ENCODE results near the gene MAGI2. TPM values are rescaled to one million over a fixed set of nuclear protein-coding genes. Genes with fewer than 3 reads are reported as not detected.
A peak's percentile ranks its signal among the peaks of the same experiment; 100 is the strongest.

The MAGI2 gene
- total RNA-seq, 1 donor from 2014 or later: 5.4 TPM

- Histone ChIP-seq H4K20me1 (ENCODE audit: insufficient read depth, low read length) (no peaks in the 10 kb centered on the region), H3K4me2 (ENCODE audit: low read length) (no peak overlapping the region), H3K27me3 (ENCODE audit: insufficient read depth, low read length) (no peaks in the 10 kb centered on the region), H3K9me3 (ENCODE audit: insufficient read depth, low read depth, low read length) (no peaks in the 10 kb centered on the region), H3K4me1 (ENCODE audit: insufficient read depth, low read length) (no peaks in the 10 kb centered on the region), H3K36me3 (ENCODE audit: insufficient read depth, low read length) (no peaks in the 10 kb centered on the region), H3K79me2 (ENCODE audit: insufficient read depth, low read length) (no peaks in the 10 kb centered on the region), H2AFZ (ENCODE audit: low read depth, low read length) (no peak overlapping the region), H3K9ac (ENCODE audit: low read length) (no peak overlapping the region), H3K27ac (ENCODE audit: low read depth, low read length) (no peak overlapping the region), H3K4me3 (ENCODE audit: insufficient read depth, low read depth, low read length) (no peak overlapping the region)
- H3K4me1 Mint-ChIP-seq (ENCODE audit: low read depth, unreplicated experiment): peaks cover 6% of the 10 kb centered on the region
- no peak overlapping the region for H3K27ac Mint-ChIP-seq (ENCODE audit: unreplicated experiment)
- H3K27me3 Mint-ChIP-seq (ENCODE audit: low read depth, unreplicated experiment): no peaks in the 10 kb centered on the region
- TF ChIP-seq, protein P1, sequence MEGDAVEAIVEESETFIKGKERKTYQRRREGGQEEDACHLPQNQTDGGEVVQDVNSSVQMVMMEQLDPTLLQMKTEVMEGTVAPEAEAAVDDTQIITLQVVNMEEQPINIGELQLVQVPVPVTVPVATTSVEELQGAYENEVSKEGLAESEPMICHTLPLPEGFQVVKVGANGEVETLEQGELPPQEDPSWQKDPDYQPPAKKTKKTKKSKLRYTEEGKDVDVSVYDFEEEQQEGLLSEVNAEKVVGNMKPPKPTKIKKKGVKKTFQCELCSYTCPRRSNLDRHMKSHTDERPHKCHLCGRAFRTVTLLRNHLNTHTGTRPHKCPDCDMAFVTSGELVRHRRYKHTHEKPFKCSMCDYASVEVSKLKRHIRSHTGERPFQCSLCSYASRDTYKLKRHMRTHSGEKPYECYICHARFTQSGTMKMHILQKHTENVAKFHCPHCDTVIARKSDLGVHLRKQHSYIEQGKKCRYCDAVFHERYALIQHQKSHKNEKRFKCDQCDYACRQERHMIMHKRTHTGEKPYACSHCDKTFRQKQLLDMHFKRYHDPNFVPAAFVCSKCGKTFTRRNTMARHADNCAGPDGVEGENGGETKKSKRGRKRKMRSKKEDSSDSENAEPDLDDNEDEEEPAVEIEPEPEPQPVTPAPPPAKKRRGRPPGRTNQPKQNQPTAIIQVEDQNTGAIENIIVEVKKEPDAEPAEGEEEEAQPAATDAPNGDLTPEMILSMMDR (IDR thresholded peaks at IDR 0.05; ENCODE audit: insufficient read depth, low read depth, low read length): no peak
- no peak for TF ChIP-seq EZH2 (IDR thresholded peaks at IDR 0.05; ENCODE audit: insufficient read depth, low read length)
- peak; percentile 56 for FAIRE-seq
- DNase-seq (ENCODE audit: low read depth): no peak
- no peak overlapping the region for H3K4me3 Mint-ChIP-seq (ENCODE audit: unreplicated experiment)
- H3K36me3 Mint-ChIP-seq (ENCODE audit: low read depth, unreplicated experiment): no peaks in the 10 kb centered on the region
- peaks cover 4% of the 10 kb centered on the region for H3K9me3 Mint-ChIP-seq (ENCODE audit: unreplicated experiment)
Observed at GRCh38 chr7:78638364-78638763, 815.1 kb downstream of the MAGI2 start.

DNA sequence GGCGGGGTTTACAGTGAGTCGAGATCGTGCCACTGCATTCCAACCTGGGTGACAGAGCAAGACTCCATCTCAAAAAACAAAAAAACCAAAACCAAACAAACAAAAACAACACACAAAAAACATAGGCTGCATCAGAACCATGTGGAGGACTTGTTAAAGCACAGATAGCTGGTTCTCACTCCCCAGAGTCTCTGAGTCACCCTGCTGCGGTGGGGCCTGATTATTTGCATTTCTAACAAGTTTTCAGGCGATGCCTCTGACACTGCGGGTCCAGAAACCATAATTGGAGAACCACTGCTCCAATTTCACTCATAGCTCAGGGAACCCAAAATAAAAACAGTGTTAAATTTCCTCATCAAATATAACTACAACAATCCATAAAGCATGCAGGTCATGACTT, 816.7 kb downstream of the MAGI2 start:
- Histone ChIP-seq H3K4me3 (ENCODE audit: insufficient read depth, low read depth, low read length) (no peak overlapping the region), H3K4me1 (ENCODE audit: insufficient read depth, low read length) (no peaks in the 10 kb centered on the region), H2AFZ (ENCODE audit: low read depth, low read length) (no peak overlapping the region), H4K20me1 (ENCODE audit: insufficient read depth, low read length) (no peaks in the 10 kb centered on the region), H3K4me2 (ENCODE audit: low read length) (no peak overlapping the region), H3K9me3 (ENCODE audit: insufficient read depth, low read depth, low read length) (no peaks in the 10 kb centered on the region), H3K9ac (ENCODE audit: low read length) (no peak overlapping the region), H3K27me3 (ENCODE audit: insufficient read depth, low read length) (no peaks in the 10 kb centered on the region), H3K79me2 (ENCODE audit: insufficient read depth, low read length) (no peaks in the 10 kb centered on the region), H3K27ac (ENCODE audit: low read depth, low read length) (no peak overlapping the region), H3K36me3 (ENCODE audit: insufficient read depth, low read length) (no peaks in the 10 kb centered on the region)
- no peaks in the 10 kb centered on the region for H3K27me3 Mint-ChIP-seq (ENCODE audit: low read depth, unreplicated experiment)
- H3K4me1 Mint-ChIP-seq (ENCODE audit: low read depth, unreplicated experiment): peaks cover 6% of the 10 kb centered on the region
- H3K4me3 Mint-ChIP-seq (ENCODE audit: unreplicated experiment): no peak overlapping the region
- no peaks in the 10 kb centered on the region for H3K36me3 Mint-ChIP-seq (ENCODE audit: low read depth, unreplicated experiment)
- FAIRE-seq: no peak
- H3K27ac Mint-ChIP-seq (ENCODE audit: unreplicated experiment): no peak overlapping the region
- TF ChIP-seq, protein P1 (IDR thresholded peaks at IDR 0.05; ENCODE audit: insufficient read depth, low read depth, low read length): no peak
- no peak for TF ChIP-seq EZH2 (IDR thresholded peaks at IDR 0.05; ENCODE audit: insufficient read depth, low read length)
- H3K9me3 Mint-ChIP-seq (ENCODE audit: unreplicated experiment): peaks cover 4% of the 10 kb centered on the region
- no peak for DNase-seq (ENCODE audit: low read depth)

DNA sequence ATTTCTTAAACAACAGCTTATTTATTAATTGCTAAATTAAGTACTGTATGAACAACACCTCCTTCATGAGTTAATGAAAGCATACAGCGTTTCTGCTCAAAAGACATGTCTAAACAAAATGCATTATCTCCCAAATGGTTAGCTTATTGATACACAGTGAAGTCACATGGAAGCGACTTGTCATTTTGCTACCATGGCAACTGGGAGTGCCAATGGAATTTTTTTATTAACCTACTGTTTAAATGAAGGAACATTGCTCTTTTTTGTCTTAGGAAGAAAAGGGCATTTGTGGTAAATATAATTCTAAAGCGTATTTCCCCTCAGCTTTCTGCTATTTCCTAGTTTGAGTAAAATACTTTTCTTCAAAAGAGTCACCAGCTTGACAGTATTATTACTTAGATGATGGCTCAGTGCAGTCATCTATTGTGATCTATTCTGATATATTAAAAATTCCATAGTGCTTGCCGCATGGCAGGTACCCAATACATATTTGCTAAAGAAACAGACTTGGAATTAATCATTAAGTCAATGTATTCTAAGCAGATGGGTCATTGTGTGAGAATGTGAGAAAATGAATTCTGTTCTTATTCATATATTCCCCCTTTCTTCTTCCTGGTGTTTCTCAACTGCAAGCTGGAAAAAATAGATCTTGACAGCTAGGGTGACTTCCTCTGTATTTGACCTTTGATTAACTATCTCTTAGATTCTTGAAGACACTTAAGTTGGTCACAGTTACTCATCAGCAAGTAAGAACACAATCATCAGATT, 818.3 kb downstream of the MAGI2 start:
- Histone ChIP-seq H4K20me1 (ENCODE audit: insufficient read depth, low read length) (no peaks in the 10 kb centered on the region), H3K9me3 (ENCODE audit: insufficient read depth, low read depth, low read length) (no peaks in the 10 kb centered on the region), H3K79me2 (ENCODE audit: insufficient read depth, low read length) (no peaks in the 10 kb centered on the region), H3K4me2 (ENCODE audit: low read length) (no peak overlapping the region), H3K27ac (ENCODE audit: low read depth, low read length) (no peak overlapping the region), H3K36me3 (ENCODE audit: insufficient read depth, low read length) (no peaks in the 10 kb centered on the region), H2AFZ (ENCODE audit: low read depth, low read length) (no peak overlapping the region), H3K9ac (ENCODE audit: low read length) (no peak overlapping the region), H3K4me3 (ENCODE audit: insufficient read depth, low read depth, low read length) (no peak overlapping the region), H3K27me3 (ENCODE audit: insufficient read depth, low read length) (no peaks in the 10 kb centered on the region), H3K4me1 (ENCODE audit: insufficient read depth, low read length) (no peaks in the 10 kb centered on the region)
- H3K4me1 Mint-ChIP-seq (ENCODE audit: low read depth, unreplicated experiment): peaks cover 6% of the 10 kb centered on the region
- no peaks in the 10 kb centered on the region for H3K27me3 Mint-ChIP-seq (ENCODE audit: low read depth, unreplicated experiment)
- no peaks in the 10 kb centered on the region for H3K36me3 Mint-ChIP-seq (ENCODE audit: low read depth, unreplicated experiment)
- DNase-seq (ENCODE audit: low read depth) (peak; percentile 5), FAIRE-seq (peak; percentile 23)
- TF ChIP-seq, protein P1 (IDR thresholded peaks at IDR 0.05; ENCODE audit: insufficient read depth, low read depth, low read length): no peak
- TF ChIP-seq EZH2 (IDR thresholded peaks at IDR 0.05; ENCODE audit: insufficient read depth, low read length): no peak
- no peaks in the 10 kb centered on the region for H3K9me3 Mint-ChIP-seq (ENCODE audit: unreplicated experiment)
- H3K4me3 Mint-ChIP-seq (ENCODE audit: unreplicated experiment): no peak overlapping the region
- H3K27ac Mint-ChIP-seq (ENCODE audit: unreplicated experiment): no peak overlapping the region

Data from astrocyte (in vitro differentiated cells and primary cell).